ENCODE results near the gene SPINK9. TPM values are rescaled to one million over a fixed set of nuclear protein-coding genes. Genes with fewer than 3 reads are reported as not detected.

The SPINK9 gene
- total RNA-seq, 1 experiment from 2014 or later: not detected

- no peak for DNase-seq
- Histone ChIP-seq H3K4ac (ENCODE audit: low read depth, low read length) (no peak overlapping the region), H2BK20ac (ENCODE audit: low read depth, low read length, poor library complexity, severe bottlenecking) (no peak overlapping the region), H2BK120ac (ENCODE audit: low read depth, low read length, poor library complexity, severe bottlenecking) (no peak overlapping the region), H2BK5ac (ENCODE audit: insufficient read length, low read length) (no peak overlapping the region), H2AK5ac (ENCODE audit: insufficient read length, low read length) (no peak overlapping the region), H2BK15ac (ENCODE audit: low read depth, low read length) (no peak overlapping the region), H3K79me1 (ENCODE audit: insufficient read depth, low read depth, low read length, poor library complexity, severe bottlenecking) (no peaks in the 10 kb centered on the region), H3K18ac (ENCODE audit: insufficient read length, low read depth, low read length) (no peak overlapping the region), H4K91ac (ENCODE audit: insufficient read length, low read depth, low read length) (no peak overlapping the region), H3K27me3 (ENCODE audit: insufficient read depth, low read length) (no peaks in the 10 kb centered on the region), H2AFZ (ENCODE audit: low read length) (no peak overlapping the region), H3K9ac (ENCODE audit: extremely low read depth, insufficient read length, low read length) (no peak overlapping the region), H3K4me2 (ENCODE audit: insufficient read depth, insufficient read length, low read length) (no peak overlapping the region), H3K14ac (ENCODE audit: insufficient read depth, low read length) (no peak overlapping the region), H3K23ac (ENCODE audit: insufficient read length, low read depth, low read length) (no peak overlapping the region), H3K56ac (ENCODE audit: insufficient read length, low read depth, low read length) (no peak overlapping the region), H3K79me2 (ENCODE audit: insufficient read depth, low read length) (no peaks in the 10 kb centered on the region), H3K4me1 (ENCODE audit: insufficient read depth, low read length) (no peaks in the 10 kb centered on the region), H3K23me2 (ENCODE audit: insufficient read length, low read depth, low read length, poor library complexity, severe bottlenecking) (no peaks in the 10 kb centered on the region), H2BK12ac (ENCODE audit: insufficient read length, low read depth, low read length) (no peak overlapping the region), H4K5ac (ENCODE audit: insufficient read length, low read depth, low read length) (no peak overlapping the region), H3T11ph (ENCODE audit: low read length) (no peak overlapping the region), H4K20me1 (ENCODE audit: control insufficient read depth, insufficient read depth, insufficient read length) (no peaks in the 10 kb centered on the region), H3K9me3 (ENCODE audit: control insufficient read depth, low read depth, low read length) (no peaks in the 10 kb centered on the region), H4K8ac (replicated peaks; ENCODE audit: insufficient read length, low read depth, low read length) (no peak overlapping the region), H3K27ac (ENCODE audit: insufficient read length, low read depth, low read length) (no peak overlapping the region)
- H3K9me3 Mint-ChIP-seq: no peaks in the 10 kb centered on the region
- no peak overlapping the region for H3K4me3 Mint-ChIP-seq
- H3K27me3 Mint-ChIP-seq (ENCODE audit: low read depth): no peaks in the 10 kb centered on the region; the same call in 1 of the 2 replicates
- no peak overlapping the region for H3K27ac Mint-ChIP-seq
- H3K36me3 Mint-ChIP-seq (ENCODE audit: insufficient read depth in 1 of 3, low read depth in 3 of 3): no peaks in the 10 kb centered on the region
- peak; percentile 22; the same call in 1 of the 3 replicates for TF ChIP-seq CTCF (conservative IDR thresholded peaks at IDR 0.05)
- no peaks in the 10 kb centered on the region for H3K4me1 Mint-ChIP-seq
- WGBS (ENCODE audit: extremely low coverage, insufficient read length, low lambda C conversion rate): no CpG with 5 or more reads among the region's 4 CpGs
Observed at GRCh38 chr5:148297731-148298130, 37.6 kb upstream of the SPINK9 start.

Data from H9 (cell line).